ENCODE measurements around the gene ZCCHC2.

ZCCHC2 gene

DNA sequence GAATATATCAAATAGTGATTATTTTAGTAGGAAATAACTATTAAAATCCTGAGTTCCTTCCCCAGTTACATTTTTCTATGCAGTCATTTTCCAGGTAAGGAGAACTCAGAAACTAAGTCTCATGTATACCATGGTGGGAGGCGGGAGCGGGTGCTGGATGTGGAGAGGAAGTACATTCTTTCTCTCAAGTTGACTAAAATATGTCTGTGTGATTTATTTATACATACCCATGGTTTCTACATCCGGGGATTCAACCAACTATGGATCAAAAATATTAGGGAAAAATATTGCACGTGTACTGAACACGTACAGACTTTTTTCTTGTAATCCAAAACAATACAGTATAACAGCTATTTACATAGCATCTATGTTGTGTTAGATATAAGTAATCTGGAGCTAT is 6.8 kb downstream of the ZCCHC2 start:
- ChIA-PET POLR2A (no interaction called here), CTCF (no interaction called here)
- TF ChIP-seq LEF1 (IDR thresholded peaks at IDR 0.05; ENCODE audit: borderline replicate concordance) = no peak
- TF ChIP-seq ELF4 (IDR thresholded peaks at IDR 0.05) = no peak
- no peak for TF ChIP-seq TARDBP (IDR thresholded peaks at IDR 0.05)
- no peak for TF ChIP-seq HDGF (IDR thresholded peaks at IDR 0.05; ENCODE audit: borderline replicate concordance)
- TF ChIP-seq SP1 (IDR thresholded peaks at IDR 0.05) = no peak
- no peak for TF ChIP-seq ZNF384 (IDR thresholded peaks at IDR 0.05)
- no peak for TF ChIP-seq BHLHE40 (IDR thresholded peaks at IDR 0.05; ENCODE audit: borderline replicate concordance)
- TF ChIP-seq FOXA1 (IDR thresholded peaks at IDR 0.05) = no peak
- TF ChIP-seq FOXM1 (IDR thresholded peaks at IDR 0.05; ENCODE audit: borderline replicate concordance) = no peak
- TF ChIP-seq, protein P1, sequence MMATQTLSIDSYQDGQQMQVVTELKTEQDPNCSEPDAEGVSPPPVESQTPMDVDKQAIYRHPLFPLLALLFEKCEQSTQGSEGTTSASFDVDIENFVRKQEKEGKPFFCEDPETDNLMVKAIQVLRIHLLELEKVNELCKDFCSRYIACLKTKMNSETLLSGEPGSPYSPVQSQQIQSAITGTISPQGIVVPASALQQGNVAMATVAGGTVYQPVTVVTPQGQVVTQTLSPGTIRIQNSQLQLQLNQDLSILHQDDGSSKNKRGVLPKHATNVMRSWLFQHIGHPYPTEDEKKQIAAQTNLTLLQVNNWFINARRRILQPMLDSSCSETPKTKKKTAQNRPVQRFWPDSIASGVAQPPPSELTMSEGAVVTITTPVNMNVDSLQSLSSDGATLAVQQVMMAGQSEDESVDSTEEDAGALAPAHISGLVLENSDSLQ (IDR thresholded peaks at IDR 0.05) = no peak
- no peak for TF ChIP-seq ARNT (IDR thresholded peaks at IDR 0.05)
- no peak for TF ChIP-seq NFRKB (IDR thresholded peaks at IDR 0.05)
- TF ChIP-seq CTBP1 (IDR thresholded peaks at IDR 0.05; ENCODE audit: borderline replicate concordance) = no peak
- no peak for TF ChIP-seq SUZ12 (IDR thresholded peaks at IDR 0.05)
- no peak for TF ChIP-seq FOXK2 (IDR thresholded peaks at IDR 0.05)
- no peak for TF ChIP-seq L3MBTL2 (conservative IDR thresholded peaks at IDR 0.05)
- DNase-seq (ENCODE audit: extremely low spot score) = no peak

DNA sequence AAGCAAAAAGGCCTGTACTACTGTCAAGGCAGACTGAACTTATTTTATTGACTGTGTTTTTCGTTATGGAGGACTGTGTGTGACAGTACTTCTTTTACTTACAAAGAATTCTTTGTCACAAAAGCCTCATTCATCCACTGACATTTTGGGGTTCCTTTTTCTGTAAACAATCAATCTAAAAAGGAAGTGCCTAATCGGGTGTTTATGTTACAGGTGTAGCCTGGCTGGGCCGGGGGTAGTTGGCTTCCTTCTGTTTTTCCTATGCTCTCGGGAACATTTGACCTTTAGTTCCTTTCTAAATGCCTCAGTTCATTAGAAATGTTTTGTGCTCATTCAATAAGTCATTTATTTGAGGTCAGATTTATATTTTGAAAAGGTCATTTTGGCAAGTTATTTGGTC is 8.3 kb downstream of the ZCCHC2 start:
- no peak for DNase-seq (ENCODE audit: extremely low spot score)
- POLR2A ChIA-PET = no interaction called here
- CTCF ChIA-PET = no interaction called here
- TF ChIP-seq LEF1 (IDR thresholded peaks at IDR 0.05; ENCODE audit: borderline replicate concordance) (no peak), HDGF (IDR thresholded peaks at IDR 0.05; ENCODE audit: borderline replicate concordance) (no peak), SP1 (IDR thresholded peaks at IDR 0.05) (no peak), L3MBTL2 (conservative IDR thresholded peaks at IDR 0.05) (no peak), FOXM1 (IDR thresholded peaks at IDR 0.05; ENCODE audit: borderline replicate concordance) (no peak), TARDBP (IDR thresholded peaks at IDR 0.05) (no peak), ZNF384 (IDR thresholded peaks at IDR 0.05) (no peak), ELF4 (IDR thresholded peaks at IDR 0.05) (no peak), NFRKB (IDR thresholded peaks at IDR 0.05) (no peak), SUZ12 (IDR thresholded peaks at IDR 0.05) (no peak), CTBP1 (IDR thresholded peaks at IDR 0.05; ENCODE audit: borderline replicate concordance) (no peak), FOXA1 (IDR thresholded peaks at IDR 0.05) (no peak), ARNT (IDR thresholded peaks at IDR 0.05) (no peak), FOXK2 (IDR thresholded peaks at IDR 0.05) (no peak), BHLHE40 (IDR thresholded peaks at IDR 0.05; ENCODE audit: borderline replicate concordance) (no peak)
- TF ChIP-seq, protein P1 (IDR thresholded peaks at IDR 0.05) = no peak

DNA sequence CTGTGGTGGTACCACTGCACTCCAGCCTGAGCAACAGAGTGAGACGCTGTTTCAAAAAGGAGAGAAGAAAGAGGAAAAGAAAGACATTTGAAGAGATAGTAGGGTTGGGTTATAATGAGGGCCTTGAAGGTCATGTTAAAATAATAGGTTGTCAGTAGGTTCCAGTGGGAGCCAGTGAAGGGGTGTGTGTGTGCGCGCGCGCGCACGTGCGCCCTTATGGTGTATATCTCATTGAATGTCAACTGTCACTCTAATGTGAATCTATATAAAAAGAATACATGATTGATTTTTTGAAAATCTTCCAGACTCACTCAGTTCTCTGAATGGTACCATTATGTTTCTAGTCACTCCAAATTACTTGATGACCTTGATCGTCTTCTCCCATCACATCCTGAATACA is 9.1 kb downstream of the ZCCHC2 start:
- CTCF ChIA-PET = interaction anchor here (0.6 kb wide), 1 partner anchor 23 kb away, joined by 3 read pairs; no protein-coding TSS in a partner anchor
- no peak for DNase-seq (ENCODE audit: extremely low spot score)
- POLR2A ChIA-PET = no interaction called here
- no peak for TF ChIP-seq ARNT (IDR thresholded peaks at IDR 0.05)
- TF ChIP-seq FOXM1 (IDR thresholded peaks at IDR 0.05; ENCODE audit: borderline replicate concordance) = no peak
- no peak for TF ChIP-seq SP1 (IDR thresholded peaks at IDR 0.05)
- TF ChIP-seq ZNF384 (IDR thresholded peaks at IDR 0.05) = no peak

DNA sequence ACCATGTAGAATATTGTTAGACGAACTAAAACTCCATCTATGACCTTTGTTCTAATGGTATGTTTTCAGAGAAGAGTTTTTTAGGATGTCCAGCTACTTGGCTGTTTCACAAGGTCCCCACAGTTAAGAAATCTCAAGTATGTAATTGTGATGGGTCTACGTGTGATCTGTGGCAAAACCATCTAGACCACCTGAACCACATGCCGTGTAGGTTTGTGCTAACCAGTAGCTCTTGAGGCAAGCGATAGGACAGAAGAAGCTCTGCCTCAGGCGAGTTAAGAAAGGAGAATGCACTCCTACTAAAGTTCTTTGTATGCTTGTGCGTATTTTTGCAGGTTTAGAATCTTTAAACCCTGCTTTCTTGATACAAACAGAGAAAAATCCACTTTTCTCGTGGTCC is 13.2 kb downstream of the ZCCHC2 start:
- CTCF ChIA-PET = interaction anchor here (0.5 kb wide), 1 partner anchor 7 kb away, joined by 3 read pairs; no protein-coding TSS in a partner anchor
- POLR2A ChIA-PET = interaction anchor here (1.0 kb wide), 1 partner anchor 43 kb away, joined by 4 read pairs; no protein-coding TSS in a partner anchor
- no peak for DNase-seq (ENCODE audit: extremely low spot score)
- TF ChIP-seq ELF4 (IDR thresholded peaks at IDR 0.05) = no peak

DNA sequence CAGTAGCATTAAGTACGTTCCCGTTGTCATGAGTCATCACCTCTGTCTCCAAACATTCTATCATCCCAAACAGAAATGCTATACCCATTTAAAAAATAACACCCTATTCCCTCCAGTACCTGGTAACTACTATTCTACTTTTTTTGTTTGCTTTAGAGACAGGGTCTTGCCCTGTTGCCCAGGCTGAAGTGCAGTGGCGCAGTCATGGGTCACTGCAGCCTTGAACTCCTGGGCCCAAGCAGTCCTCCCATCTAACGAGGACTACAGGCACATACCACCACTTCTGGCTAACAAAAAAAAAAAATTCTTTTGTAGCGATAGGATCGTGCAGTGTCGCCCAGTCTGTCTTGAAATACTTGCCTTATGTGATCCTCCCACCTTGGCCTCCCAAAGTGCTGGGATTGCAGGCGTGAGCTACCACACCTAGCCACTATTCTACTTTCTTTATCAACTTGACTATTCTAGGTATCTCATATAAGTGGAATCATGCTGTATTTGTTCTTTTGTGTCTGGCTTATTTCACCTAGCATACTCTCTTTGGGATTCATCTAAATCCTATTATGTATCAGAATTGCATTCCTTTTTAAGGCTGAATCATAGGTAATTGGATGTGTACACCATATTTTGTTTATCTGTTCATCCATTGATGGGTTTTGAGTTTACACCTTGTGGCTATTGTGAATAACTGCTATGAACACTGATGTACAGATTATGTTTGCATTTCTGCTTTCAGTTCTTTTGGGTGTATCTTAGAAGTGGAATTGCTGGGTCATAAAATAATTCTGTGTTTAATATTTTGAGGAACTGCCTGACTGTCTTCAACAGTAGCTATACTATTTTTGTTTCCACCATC is 14.4 kb downstream of the ZCCHC2 start:
- TF ChIP-seq FOXK2 (IDR thresholded peaks at IDR 0.05) = no peak
- TF ChIP-seq ELF4 (IDR thresholded peaks at IDR 0.05) = no peak
- TF ChIP-seq, protein P1 (IDR thresholded peaks at IDR 0.05) = no peak
- no peak for TF ChIP-seq TARDBP (IDR thresholded peaks at IDR 0.05)
- no peak for TF ChIP-seq L3MBTL2 (conservative IDR thresholded peaks at IDR 0.05)
- no peak for TF ChIP-seq CTBP1 (IDR thresholded peaks at IDR 0.05; ENCODE audit: borderline replicate concordance)
- TF ChIP-seq NFRKB (IDR thresholded peaks at IDR 0.05) = no peak
- no peak for TF ChIP-seq FOXA1 (IDR thresholded peaks at IDR 0.05)
- no peak for TF ChIP-seq SP1 (IDR thresholded peaks at IDR 0.05)
- no peak for TF ChIP-seq ARNT (IDR thresholded peaks at IDR 0.05)
- TF ChIP-seq ZNF384 (IDR thresholded peaks at IDR 0.05) = no peak
- no peak for TF ChIP-seq FOXM1 (IDR thresholded peaks at IDR 0.05; ENCODE audit: borderline replicate concordance)
- TF ChIP-seq LEF1 (IDR thresholded peaks at IDR 0.05; ENCODE audit: borderline replicate concordance) = no peak
- no peak for TF ChIP-seq BHLHE40 (IDR thresholded peaks at IDR 0.05; ENCODE audit: borderline replicate concordance)
- no peak for TF ChIP-seq SUZ12 (IDR thresholded peaks at IDR 0.05)
- TF ChIP-seq HDGF (IDR thresholded peaks at IDR 0.05; ENCODE audit: borderline replicate concordance) = no peak
- no peak for DNase-seq (ENCODE audit: extremely low spot score)
- CTCF ChIA-PET = interaction anchor here (0.7 kb wide), 1 partner anchor 694 kb away, joined by 3 read pairs; no protein-coding TSS in a partner anchor
- POLR2A ChIA-PET = interaction anchor here (1.0 kb wide), 1 partner anchor 42 kb away, joined by 4 read pairs; no protein-coding TSS in a partner anchor

DNA sequence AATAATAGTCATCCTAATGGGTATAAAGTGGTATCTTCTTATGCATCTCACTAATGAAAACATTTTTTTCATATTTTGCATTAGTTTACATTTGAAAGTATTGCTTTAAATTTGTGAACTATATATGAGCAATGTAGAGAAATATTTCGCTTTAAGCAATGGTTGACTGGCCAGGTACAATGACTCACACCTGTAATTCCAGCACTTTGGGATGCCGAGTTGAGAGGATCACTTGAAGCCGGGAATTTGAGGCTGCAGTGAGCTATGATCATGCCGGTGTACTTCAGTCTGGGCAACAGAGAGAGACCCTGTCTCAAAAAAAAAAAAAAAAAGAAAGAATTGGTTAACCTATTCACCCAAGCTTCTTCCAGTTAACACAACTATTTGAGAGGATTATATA is 15.1 kb downstream of the ZCCHC2 start:
- ChIA-PET POLR2A (no interaction called here), CTCF (no interaction called here)
- TF ChIP-seq ARNT (IDR thresholded peaks at IDR 0.05) (no peak), L3MBTL2 (conservative IDR thresholded peaks at IDR 0.05) (no peak), FOXK2 (IDR thresholded peaks at IDR 0.05) (no peak), NFRKB (IDR thresholded peaks at IDR 0.05) (no peak), TARDBP (IDR thresholded peaks at IDR 0.05) (no peak), SP1 (IDR thresholded peaks at IDR 0.05) (no peak), FOXM1 (IDR thresholded peaks at IDR 0.05; ENCODE audit: borderline replicate concordance) (no peak), ELF4 (IDR thresholded peaks at IDR 0.05) (no peak), SUZ12 (IDR thresholded peaks at IDR 0.05) (no peak), HDGF (IDR thresholded peaks at IDR 0.05; ENCODE audit: borderline replicate concordance) (no peak), BHLHE40 (IDR thresholded peaks at IDR 0.05; ENCODE audit: borderline replicate concordance) (no peak), FOXA1 (IDR thresholded peaks at IDR 0.05) (no peak), LEF1 (IDR thresholded peaks at IDR 0.05; ENCODE audit: borderline replicate concordance) (no peak), CTBP1 (IDR thresholded peaks at IDR 0.05; ENCODE audit: borderline replicate concordance) (no peak), ZNF384 (IDR thresholded peaks at IDR 0.05) (no peak)
- TF ChIP-seq, protein P1 (IDR thresholded peaks at IDR 0.05) = no peak
- no peak for DNase-seq (ENCODE audit: extremely low spot score)
